Measurements from ENCODE around the gene DACH1. TPM values are rescaled to one million over a fixed set of nuclear protein-coding genes. Genes with fewer than 3 reads are reported as not detected.
"Not testable (repeated sequence)": the region's sequence is repeated elsewhere in the genome, so short reads cannot be mapped to it uniquely, and the experiment has no call there.

Gene DACH1
- polyA plus RNA-seq, 3 donors = 101 to 114 (median 109) TPM

DNA sequence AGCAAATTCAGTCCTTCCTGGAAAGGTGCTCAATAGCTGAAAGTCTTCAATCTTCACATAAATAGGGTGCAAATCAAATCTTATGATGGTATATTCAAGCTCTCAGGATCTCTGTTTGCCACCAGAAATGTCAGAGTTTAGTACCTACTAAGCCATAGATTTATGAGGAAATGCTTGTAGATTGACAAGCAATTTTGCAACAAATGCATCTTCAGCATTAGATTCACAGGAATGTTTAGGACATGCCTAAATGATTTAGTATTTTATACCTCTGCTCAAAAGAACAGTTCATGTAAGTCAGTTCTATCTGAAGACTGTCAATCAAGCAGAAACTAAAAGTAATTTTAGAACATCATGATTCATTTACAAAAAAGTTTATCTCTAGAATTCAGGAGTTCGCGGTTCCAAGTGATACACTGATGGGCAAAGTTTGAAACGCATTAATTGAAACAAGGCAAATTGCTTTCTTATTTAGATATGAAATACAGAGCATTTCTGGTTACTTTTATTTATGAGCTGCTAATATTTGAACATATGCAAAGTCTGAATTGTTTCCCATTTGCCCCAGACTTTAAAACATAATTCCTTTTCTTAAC is 65.7 kb downstream of the DACH1 start:
- no peak for DNase-seq (ENCODE audit: extremely low read depth in 1 of 11, low read depth in 9 of 11, low spot score in 4 of 11)

- no peak for DNase-seq (ENCODE audit: extremely low read depth in 1 of 11, low read depth in 9 of 11, low spot score in 4 of 11)
These were observed 67.7 kb downstream of the DACH1 start for GRCh38 chr13:71799324-71799723.

DNA sequence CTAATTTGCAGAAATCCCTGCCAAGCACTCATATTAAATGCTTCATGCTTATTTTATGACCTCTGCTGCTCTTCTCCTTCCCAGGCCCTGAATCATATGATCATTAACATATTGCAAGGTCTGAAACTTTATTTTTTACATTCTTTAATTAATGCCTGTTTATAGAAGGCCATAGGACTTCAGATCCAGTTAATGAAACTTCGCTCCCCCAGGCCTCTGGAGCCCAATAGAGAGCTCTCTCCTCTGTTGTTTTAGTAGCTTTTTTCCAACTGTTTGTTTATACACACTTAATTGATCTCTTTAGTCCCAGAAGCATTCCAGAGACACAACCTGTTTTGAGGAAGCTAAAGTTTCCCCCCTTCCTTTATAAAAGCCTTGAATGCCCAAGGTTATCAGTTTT is 68.3 kb downstream of the DACH1 start:
- DNase-seq (ENCODE audit: extremely low read depth in 1 of 11, low read depth in 9 of 11, low spot score in 4 of 11) = peak in 1 of 11 donors; percentile 62

GRCh38 chr13:71797517-71797916 is 69.5 kb downstream of the DACH1 start:
- DNase-seq (ENCODE audit: extremely low read depth in 1 of 11, low read depth in 9 of 11, low spot score in 4 of 11) = no peak

DNA sequence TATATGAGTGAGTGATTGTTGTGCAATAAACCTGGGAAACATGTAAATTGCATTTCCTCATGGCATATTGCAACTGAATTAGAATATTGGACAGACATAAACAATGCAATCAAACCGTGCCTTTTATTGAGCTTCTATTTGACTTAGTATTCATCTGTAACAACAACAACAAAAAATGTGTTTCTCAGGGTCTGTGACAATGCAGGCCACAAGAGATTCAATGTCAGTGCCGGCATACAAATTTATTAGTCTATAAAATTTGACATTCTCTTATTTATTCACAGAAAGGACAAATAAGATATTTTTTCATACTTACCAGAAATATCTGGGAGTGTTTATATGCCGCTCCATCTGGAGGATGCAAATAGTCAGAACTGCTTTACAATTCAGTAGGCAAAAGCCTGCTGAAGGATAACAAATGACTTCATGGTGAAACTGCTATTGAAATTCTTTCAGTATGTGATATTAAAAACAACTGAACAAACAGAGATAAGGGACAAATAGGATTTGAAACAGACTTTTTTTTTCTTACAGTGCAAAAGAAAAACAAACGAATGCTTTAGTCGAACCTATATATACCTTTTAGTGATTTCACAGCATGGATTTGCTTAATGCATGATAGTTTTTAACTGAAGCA is 77.2 kb downstream of the DACH1 start:
- peak in 1 of 11 donors; percentile 46 for DNase-seq (ENCODE audit: extremely low read depth in 1 of 11, low read depth in 9 of 11, low spot score in 4 of 11)

- DNase-seq (ENCODE audit: extremely low read depth in 1 of 11, low read depth in 9 of 11, low spot score in 4 of 11) = no peak
These were observed 78.0 kb downstream of the DACH1 start for GRCh38 chr13:71789037-71789436.

DNA sequence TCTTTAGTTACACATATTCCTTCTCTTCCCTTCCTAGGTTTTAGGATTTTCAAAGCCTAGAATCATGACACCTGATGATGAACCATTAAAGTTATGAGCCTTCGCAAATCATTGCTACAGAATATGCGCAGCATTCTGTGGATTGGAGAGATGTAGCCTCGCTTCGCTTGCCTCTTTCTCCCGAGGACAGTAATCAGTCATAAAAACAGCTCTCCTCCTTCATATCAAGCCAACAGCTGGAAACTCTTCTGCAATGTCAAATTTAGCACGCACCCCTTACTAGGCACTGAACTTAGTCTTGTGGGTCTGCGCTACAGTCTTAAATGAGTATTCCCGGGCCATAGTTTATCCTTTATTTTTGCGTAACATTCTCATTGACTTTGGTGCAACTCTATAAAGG is 79.6 kb downstream of the DACH1 start:
- no peak for DNase-seq (ENCODE audit: extremely low read depth in 1 of 11, low read depth in 9 of 11, low spot score in 4 of 11)

DNA sequence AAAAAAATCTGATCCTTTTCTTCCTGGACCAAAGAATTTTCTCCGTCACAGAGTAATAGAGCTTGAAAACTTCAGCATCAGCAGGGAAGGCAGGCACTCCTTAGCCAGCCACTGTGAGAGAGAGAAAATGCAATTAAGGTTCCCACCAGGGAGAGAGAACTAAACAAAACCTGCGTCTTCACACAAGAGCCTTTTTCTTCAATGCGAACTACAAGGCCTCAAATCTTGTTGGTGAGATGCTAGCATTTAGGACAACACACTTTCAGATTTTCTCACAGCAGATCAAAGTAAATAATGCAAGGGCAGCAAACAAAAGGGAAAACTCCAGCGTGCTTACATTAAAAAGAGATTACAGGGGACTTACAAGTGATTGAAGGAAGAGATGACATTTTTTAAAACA is 80.1 kb downstream of the DACH1 start:
- peak in 3 of 11 donors; percentile 32 to 43 (median 35) for DNase-seq (ENCODE audit: extremely low read depth in 1 of 11, low read depth in 9 of 11, low spot score in 4 of 11)

DNA sequence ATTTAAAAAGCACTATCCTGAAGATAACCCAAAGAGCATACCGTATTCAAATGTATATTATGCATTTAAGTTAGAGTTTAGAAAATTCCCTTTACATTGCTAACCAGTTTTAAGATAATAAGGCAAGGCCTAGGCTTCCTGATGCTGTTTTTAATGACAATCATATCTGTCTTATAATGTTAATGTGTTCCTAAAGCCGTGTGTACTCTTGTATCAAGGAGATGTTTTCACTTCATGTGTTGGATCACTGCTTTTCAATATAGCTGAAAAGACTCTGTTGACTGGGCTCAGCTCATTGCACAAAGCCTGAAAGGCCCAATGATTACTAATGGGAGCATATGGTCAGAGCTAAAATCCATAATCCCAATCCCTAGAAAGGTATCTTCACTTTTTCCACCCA is 81.6 kb downstream of the DACH1 start:
- DNase-seq (ENCODE audit: extremely low read depth in 1 of 11, low read depth in 9 of 11, low spot score in 4 of 11) = no peak

DNA sequence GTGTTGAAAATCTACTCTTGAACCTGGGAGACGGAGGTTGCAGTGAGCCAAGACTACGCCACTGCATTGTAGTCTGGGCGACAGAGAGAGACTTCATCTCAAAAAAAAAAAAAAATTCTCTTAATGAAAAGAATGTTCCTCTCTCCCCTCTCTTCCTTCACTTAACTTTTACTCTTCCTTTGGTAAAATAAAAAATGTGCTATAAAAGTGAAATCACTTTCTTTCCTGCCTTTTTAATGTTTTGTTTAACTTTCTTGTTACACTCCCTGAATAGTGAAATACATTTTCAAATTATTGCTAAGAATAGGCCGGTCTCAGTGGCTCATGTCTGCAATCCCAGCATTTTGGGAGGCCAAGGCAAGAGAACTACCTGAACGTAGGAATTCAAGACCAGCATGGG is 86.5 kb downstream of the DACH1 start:
- DNase-seq (ENCODE audit: extremely low read depth in 1 of 11, low read depth in 9 of 11, low spot score in 4 of 11) = no peak

- DNase-seq (ENCODE audit: extremely low read depth in 1 of 11, low read depth in 9 of 11, low spot score in 4 of 11) = not testable (repeated sequence)
These were observed 88.0 kb downstream of the DACH1 start for GRCh38 chr13:71778998-71779397.

GRCh38 chr13:71775966-71776365 is 91.0 kb downstream of the DACH1 start:
- DNase-seq (ENCODE audit: extremely low read depth in 1 of 11, low read depth in 9 of 11, low spot score in 4 of 11) = no peak

GRCh38 chr13:71774863-71775262 is 92.1 kb downstream of the DACH1 start:
- DNase-seq (ENCODE audit: extremely low read depth in 1 of 11, low read depth in 9 of 11, low spot score in 4 of 11) = no peak

GRCh38 chr13:71773531-71773930 is 93.5 kb downstream of the DACH1 start:
- DNase-seq (ENCODE audit: extremely low read depth in 1 of 11, low read depth in 9 of 11, low spot score in 4 of 11) = no peak

DNA sequence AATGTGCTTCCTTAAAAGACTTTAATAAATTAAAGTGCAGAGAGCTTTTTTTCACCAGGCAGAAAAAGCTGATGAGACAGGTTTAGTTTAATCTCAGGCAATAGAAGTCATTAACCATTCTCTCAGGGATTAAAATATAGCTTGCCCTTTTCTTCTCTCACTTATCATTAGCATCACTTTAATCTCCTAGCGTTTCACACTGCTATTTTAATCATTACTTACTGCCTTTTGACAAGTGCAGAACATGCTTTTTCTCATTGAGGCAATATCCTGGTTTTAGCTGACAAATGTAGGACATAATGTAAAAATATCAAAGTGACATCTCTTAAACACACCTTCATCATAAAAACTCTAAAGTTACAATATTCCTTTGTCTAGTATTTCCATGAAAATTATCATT is 94.6 kb downstream of the DACH1 start:
- DNase-seq (ENCODE audit: extremely low read depth in 1 of 11, low read depth in 9 of 11, low spot score in 4 of 11) = no peak

- no peak for DNase-seq (ENCODE audit: extremely low read depth in 1 of 11, low read depth in 9 of 11, low spot score in 4 of 11)
These were observed 95.9 kb downstream of the DACH1 start for GRCh38 chr13:71771144-71771543.

GRCh38 chr13:71770710-71771109 is 96.3 kb downstream of the DACH1 start:
- DNase-seq (ENCODE audit: extremely low read depth in 1 of 11, low read depth in 9 of 11, low spot score in 4 of 11) = no peak

DNA sequence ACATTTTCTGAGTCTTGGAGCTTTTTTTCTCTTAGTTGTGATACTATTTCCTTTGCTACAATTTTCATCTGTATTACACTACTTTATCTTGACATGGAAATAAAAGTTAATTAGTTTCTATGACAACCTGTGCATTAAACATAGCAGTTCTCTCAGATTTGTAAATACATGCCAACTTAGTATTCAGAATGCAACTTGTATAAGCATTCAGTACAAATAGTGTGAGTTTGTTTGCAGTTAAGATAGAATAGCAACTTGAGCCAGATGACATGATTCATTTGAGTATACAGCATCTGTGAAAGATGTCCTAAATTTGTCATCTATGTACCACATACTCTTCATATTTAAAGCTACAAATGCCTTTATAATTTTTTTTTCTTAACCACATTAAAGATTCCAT is 98.1 kb downstream of the DACH1 start:
- no peak for DNase-seq (ENCODE audit: extremely low read depth in 1 of 11, low read depth in 9 of 11, low spot score in 4 of 11)

DNA sequence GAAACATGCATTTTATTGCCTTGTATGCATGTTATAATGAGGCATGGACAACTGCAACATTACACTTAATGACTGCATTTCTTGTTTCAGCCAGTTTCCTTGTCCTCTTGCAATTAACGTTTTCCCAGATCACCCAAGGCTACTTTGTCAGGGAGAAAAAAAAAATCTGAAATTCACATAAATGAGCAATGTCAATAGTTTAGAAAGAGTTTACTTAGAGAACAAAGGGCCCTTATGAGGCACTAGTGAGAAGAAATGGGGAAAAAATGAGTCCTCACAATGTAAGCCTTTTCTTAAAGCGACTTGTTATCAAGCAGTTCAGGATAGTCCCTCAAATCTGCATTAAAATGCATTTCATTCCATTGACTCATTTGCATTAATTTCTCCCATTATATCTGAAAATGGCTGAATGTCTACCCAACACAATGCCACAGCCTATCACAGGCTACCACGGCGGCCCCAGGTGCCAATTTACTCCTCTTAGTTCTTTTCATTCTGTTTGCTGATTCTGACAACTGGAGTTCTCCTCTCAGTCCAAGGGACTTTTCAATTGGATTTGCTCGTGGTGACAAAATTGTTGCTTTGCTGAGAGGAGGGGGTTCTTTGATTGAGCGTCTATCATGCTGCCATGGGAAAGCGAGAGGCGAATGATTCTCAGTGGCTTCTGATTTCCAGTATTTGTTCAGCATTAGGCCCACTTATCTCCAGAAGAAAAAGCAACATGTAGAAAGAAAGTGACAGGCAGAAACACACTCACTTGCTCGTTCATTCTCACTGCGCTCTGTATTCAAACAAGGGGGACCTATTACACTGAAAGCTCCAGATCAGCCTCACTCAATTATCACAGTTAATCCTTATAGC is 107.1 kb downstream of the DACH1 start:
- DNase-seq (ENCODE audit: extremely low read depth in 1 of 11, low read depth in 9 of 11, low spot score in 4 of 11) = peak in 1 of 11 donors; percentile 39

- peak in 10 of 11 donors; percentile 32 to 66 (median 44) for DNase-seq (ENCODE audit: extremely low read depth in 1 of 11, low read depth in 9 of 11, low spot score in 4 of 11)
These were observed 108.2 kb downstream of the DACH1 start for GRCh38 chr13:71758828-71759227.
